Measurements from ENCODE around the gene UBXN2A.
"Not testable (repeated sequence)": the region's sequence is repeated elsewhere in the genome, so short reads cannot be mapped to it uniquely, and the experiment has no call there.

The UBXN2A gene

DNA sequence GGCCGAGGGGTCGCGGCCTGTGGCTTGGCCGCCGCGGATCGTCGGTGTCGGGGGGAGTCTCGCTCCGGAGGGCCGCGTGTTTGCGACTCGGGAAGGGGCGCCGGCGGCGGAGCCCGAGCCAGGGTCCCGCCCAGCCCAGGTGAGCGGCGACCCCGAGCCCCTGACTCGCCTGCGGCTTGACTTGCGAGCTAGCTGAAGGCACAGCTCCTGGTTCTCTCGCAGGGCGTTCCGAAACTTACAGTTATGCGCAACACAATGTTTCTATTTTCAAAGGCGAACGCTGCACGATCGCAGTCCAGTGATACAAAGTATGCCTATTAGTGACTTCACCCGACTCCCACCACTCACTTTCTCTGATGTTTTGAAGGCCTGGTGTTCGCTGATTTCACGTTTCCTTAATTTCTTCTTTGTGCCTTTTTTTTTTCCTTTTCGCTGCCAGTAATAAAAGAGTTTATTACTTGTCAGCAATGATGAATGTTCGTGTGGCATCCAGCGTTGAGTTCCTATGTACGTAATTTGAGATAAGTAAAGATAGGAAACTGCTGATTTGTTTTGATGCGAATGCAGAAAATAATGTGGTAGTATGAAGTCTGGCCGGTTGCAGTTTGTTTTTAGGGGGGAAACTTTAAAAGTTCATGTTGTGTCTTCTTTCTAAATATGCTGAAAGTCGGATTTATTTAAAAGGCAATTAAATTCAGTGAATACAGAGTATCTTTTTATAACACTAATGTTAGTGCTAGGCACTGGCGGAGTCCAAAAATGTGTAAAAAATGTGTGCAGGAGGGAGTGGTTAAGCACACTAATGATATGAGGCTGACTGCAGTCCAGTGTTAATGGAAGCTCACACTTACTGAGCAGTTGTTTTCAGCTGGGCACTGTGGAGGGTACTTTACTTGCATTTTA lies 706 bp downstream of the UBXN2A start:
- DNase-seq (ENCODE audit: low read depth in 2 of 2, low spot score in 1 of 2): no peak

DNA sequence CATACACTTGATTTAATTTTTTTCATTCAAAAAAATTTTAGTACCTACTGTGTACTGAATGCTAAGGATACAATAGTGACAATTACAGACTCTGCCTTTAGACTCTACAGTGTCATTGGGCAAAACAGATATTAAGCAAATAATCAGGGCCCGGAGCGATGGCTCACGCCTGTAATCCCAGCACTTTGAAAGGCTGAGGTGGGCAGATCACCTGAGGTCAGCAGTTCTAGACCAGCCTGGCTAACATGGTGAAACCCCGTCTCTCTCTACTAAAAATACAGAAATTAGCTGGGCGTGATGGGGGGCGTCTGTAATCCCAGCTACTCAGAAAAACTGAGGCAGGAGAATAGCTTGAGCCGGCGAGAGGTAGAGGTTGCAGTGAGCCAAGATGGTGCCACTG lies 1.4 kb downstream of the UBXN2A start:
- no peak for DNase-seq (ENCODE audit: low read depth in 2 of 2, low spot score in 1 of 2)

DNA sequence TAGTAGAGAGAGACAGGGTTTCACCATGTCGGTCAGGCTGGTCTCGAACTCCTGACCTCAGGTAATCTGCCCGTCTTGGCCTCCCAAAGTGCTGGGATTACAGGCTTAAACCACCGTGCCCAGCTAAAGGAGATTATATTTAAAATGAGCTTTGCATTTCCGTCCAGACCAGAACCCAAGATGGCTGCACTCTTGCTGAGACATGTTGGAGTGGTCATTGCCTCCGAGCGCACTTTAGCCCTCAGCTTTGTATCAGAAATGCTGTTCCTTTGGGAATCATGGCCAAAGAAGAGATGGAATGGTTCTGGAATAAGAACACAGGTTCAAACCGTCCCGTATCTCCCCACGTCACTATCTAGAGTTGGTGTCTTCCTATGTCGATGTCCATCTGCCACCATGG lies 3.4 kb downstream of the UBXN2A start:
- no peak for DNase-seq (ENCODE audit: low read depth in 2 of 2, low spot score in 1 of 2)

DNA sequence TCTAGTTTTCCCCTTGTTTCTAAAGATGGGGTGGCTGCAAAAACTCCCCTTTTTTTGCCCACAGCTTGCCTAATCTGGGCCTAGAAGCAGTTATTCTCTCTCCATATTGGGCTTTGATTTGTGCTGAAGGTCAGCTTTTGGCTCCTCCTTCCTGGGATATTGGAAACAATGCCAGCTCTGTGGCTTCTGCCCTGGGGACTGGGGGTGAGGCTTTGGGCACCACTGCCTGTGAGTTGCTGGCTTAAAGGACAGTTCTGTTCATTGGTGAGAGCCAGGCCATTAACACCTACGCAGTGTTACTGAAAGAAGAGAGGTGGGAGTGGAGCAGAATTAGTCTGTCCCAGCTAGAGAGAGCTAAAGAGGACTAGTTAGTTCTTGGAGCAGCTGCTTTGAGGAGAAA lies 4.3 kb downstream of the UBXN2A start:
- no peak for DNase-seq (ENCODE audit: low read depth in 2 of 2, low spot score in 1 of 2)

DNA sequence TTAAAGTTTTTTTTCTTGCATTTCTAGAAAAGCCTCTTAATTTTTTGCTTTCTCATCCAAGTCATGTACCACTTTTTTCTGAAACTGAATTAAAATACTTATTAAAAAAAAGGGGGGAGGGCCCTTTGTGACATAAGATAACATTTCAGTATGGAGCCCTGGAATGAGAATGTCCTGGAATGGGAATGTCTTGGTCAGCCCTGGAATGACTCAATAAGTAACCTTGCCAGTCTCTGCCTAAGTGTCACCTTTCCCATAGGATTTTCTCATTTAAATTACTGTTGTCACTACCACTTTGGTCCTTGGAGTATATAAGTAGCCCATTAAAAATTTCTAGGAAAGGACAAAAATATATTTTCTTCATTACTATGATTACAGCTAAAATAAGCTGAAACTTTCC lies 4.7 kb downstream of the UBXN2A start:
- DNase-seq (ENCODE audit: low read depth in 2 of 2, low spot score in 1 of 2): no peak

DNA sequence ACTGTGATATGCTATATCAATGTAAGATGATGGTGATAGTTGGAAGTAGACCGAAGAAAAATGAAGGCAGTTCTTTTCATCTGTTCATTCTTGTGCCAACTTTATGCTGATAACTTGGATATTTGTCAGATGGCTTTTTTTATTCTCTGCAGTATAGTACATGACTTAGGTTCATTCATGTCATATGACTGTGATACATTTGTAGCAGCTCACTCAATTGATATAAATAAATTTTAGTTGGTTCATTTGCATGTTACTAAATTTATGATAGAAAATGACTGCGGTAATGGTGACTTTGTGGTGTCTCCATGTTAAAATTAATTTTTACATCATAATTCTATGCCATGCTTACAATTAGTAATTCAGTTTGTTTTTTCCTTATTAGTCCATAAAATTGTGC lies 7.1 kb downstream of the UBXN2A start:
- DNase-seq (ENCODE audit: low read depth in 2 of 2, low spot score in 1 of 2): no peak

DNA sequence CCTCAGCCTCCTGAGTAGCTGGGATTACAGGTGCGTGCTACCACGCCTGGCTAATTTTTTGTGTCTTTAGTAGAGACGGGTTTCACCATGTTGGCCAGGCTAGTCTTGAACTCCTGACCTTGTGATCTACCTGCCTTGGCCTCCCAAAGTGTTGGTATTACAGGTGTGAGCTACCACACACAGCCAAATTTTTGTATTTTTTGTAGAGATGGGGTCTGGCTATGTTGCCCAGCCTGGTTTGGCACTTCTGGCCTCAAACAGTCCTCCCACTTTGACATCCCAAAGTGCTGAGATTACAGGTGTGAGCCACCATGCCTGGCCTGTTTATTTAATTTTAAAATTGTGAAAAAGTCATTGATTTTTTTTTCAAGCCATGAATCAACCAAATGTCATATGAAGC lies 12.3 kb downstream of the UBXN2A start:
- not testable (repeated sequence) for DNase-seq (ENCODE audit: low read depth in 2 of 2, low spot score in 1 of 2)

DNA sequence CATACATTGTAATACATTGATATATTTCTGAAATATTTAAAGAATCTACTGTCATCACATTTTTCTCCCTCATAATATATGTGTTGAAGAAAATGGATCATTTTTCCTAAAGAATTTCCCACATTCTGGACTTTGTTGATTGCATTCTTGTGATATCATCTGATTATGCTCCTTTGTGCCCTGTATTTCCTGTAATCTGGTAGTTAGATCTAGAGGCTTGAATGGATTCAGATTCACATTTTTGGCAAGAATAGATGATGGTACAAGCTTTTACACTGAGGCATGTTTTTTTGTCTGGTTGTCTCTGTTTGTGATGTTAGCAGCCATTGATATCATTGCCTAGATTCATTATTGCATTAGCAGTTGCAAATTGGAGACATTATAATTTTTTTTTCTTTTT lies 13.4 kb downstream of the UBXN2A start:
- DNase-seq (ENCODE audit: low read depth in 2 of 2, low spot score in 1 of 2): no peak

DNA sequence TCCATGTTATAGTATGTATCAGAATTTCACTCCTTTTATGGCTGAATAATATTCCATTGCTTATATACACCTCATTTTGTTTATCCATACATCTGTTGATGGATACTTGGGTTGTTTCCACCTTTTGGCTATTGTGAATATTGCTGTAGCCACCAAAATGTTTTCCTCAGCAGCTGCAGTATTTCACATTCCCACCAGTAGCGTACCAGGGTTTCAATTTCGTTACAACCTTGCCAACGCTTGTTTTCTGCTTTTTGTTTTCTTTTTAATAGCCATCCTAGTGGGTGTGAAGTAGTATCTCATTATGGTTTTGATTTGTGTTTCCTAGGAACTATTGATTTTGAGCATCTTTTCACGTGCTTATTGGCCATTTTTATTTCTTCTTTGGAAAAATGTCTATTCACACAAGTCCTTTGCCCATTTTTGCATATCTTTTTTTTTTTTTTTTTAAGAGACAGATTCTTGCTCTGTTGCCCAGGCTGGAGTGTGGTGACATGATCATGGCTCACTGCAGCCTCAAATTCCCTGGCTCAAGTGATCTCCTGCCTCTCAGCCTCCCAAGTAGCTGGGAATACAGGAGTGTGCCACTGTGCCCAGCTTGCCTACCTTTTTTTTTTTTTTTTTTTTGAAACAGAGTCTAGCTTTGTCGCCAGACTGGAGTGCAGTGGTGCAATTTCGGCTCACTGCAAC lies 14.2 kb downstream of the UBXN2A start:
- no peak for DNase-seq (ENCODE audit: low read depth in 2 of 2, low spot score in 1 of 2)

DNA sequence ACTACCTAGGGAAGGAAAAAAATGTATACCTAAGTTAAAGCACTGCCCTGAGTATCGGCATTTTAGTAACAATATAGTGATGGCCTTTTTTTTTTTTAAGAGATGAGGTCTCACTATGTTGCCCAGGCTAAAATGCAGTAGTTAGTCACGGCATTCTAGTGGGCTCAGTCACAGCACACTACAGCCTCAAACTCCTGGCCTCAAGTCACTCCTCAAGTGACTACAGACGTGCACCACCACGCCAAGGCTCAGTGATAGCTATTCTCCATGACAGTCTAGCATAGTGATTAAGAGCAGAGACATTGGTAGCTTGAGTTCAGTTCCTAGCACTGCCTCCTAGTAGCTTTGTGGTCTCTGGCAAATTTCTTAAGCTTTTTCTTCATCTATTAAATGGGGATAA lies 27.6 kb downstream of the UBXN2A start:
- no peak for DNase-seq (ENCODE audit: low read depth in 2 of 2, low spot score in 1 of 2)

DNA sequence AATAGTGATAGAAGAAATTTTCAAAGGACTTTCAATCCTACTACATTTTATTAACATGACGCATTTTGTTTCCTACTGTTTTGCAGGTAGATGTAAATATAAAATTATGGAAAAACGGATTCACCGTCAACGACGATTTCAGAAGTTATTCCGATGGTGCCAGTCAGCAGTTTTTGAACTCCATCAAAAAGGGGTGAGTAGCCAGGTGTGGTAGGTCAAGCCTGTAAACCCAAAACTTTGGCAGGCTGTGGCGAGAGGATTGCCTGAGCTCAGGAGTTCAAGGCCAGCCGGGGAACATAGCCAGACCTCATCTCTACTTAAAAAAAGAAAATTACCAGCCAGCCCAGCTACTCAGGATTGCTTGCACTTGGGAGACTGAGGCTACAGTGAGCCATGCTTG lies 36.6 kb downstream of the UBXN2A start:
- DNase-seq (ENCODE audit: low read depth in 2 of 2, low spot score in 1 of 2): no peak

DNA sequence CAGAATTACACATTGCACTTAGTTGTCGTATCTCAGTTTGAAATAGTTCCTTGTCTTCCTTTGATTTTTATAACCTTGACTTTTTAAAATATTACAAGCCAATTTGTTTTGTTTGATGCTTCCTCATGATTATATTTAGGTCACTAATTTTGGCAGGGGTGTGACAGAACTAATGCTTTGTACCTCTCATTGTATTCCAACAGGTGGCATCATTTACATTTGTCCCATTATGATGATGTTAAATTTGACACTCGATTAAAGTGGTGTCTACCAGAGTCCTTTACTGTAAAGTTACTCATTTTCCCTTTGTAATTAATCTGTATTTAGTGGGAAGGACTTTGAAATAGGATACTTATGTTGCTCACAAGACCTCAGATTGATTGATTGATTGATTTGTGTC lies 48.1 kb downstream of the UBXN2A start:
- no peak for DNase-seq (ENCODE audit: low read depth in 2 of 2, low spot score in 1 of 2)

DNA sequence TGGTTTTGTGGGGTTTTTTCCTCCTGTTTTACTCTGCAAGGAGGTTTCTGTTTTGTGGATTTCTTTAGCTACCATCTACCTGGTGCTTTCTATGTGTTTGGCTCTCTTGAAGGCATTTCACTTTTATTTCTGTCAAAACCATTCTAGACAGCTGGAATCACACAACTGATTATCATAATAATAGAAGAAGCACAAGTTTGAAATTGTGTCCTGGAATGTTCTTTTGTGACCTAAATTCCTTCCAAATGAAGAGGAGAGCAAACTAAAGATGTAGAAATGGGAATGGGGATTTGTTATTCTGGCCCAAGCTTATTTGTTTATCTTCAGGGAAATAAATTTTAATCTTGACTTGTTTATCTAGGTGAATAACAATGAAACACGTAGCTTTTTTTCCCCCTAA lies 52.7 kb downstream of the UBXN2A start:
- DNase-seq (ENCODE audit: low read depth in 2 of 2, low spot score in 1 of 2): no peak

DNA sequence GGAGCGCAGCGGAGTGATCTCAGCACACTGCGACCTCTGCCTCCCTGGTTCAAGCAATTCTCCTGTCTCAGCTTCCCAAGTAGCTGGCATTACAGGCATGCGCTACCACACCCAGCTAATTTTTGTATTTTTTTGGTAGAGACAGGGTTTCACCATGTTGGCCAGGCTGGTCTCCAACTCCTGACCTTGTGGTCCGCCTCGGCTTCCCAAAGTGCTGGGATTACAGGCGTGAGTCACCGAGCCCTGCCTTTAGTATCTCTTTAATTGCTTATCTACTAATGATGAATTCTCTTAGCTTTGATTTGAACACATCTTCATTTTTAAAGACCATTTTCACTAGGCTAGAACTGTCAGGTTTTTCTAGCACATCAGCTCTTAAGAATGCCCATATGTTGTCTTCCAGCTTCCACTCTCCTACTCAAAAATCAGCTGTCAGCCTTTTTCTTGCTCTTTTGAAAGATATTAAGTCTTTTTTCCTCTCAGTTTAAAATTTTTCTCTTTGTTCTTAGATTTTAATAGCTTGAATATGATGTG lies 53.5 kb downstream of the UBXN2A start:
- DNase-seq (ENCODE audit: low read depth in 2 of 2, low spot score in 1 of 2): no peak

DNA sequence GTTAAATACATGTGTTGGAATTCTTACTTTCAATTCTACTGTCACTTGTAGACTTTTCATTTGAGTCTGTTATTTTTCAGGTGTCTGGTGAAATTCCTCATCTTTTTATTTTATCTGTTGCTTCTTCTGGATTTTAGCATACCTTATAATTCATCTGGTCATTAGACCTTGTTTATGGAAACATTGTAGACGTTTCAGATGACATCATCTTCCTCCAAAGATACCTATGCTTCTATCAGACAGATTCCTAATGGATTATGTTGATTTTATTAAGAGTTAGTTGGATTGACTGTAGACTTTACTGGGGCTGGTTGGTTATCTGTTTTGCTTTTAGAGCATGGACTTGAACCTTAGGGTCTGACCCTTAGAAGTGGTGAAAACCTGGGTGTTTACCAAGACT lies 54.3 kb downstream of the UBXN2A start:
- DNase-seq (ENCODE audit: low read depth in 2 of 2, low spot score in 1 of 2): no peak

DNA sequence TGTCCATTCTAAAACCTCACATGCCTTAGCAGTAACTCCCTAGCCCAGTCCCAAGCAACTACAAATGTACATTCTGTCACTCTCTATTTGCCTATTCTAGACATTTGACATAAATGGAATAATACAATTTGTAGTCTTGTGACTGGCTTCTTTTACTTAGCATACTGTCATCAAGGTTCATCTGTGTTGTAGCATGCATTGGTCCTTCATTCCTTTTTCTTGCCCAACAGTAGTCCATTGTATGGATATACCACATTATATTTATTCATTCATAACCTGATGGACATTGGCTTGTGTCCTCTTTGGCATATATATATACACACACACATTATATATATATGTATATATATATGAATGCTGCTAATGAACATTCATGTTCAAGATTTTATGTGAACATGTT lies 67.4 kb downstream of the UBXN2A start:
- no peak for DNase-seq (ENCODE audit: low read depth in 2 of 2, low spot score in 1 of 2)

DNA sequence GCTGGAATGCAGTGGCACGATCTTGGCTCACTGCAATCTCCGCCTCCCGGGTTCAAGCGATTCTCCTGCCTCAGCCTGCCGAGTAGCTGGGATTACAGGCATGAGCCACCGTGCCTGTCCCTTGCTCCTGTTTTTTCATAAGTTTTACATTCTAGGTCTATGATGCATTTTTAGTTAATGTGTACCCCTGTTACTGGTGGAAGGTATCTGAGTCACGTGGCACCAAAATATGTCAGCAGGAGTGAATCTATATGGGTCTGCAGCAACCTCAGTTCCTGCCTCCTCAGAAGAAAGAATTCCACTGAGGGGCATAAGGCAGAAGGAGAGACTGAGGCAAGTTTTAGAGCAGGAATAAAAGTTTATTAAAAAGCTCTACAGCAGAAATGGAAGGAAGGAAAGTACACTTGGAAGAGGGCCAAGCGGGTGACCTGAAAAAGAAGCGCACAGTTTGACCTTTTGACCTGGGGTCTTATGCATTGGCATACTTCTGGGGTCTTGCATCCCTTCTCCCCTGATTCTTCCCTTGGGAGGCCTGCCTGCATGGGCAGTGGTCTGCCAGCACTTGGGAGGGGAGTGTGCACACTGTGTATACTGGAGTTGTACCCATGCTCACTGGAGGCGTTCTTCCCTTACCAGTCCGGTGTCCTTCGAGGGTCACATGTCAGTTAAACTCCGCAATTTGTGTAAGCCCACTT lies 68.6 kb downstream of the UBXN2A start:
- no peak for DNase-seq (ENCODE audit: low read depth in 2 of 2, low spot score in 1 of 2)

DNA sequence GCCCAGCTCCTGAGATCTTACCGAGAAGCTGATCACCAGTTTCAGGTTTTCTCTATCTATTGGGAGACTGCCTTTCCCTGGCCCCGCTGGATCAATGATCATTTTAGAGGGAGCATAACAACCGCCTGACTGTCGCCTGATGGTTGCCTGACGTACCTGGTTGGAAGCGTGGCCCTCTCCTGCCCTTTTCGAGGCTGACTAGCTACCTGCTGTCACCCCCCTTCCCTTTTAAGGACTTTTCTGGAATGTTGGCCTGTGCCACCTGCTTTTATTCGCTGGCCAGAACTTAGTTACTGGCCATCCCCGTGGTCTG lies 69.1 kb downstream of the UBXN2A start:
- no peak for DNase-seq (ENCODE audit: low read depth in 2 of 2, low spot score in 1 of 2)

DNA sequence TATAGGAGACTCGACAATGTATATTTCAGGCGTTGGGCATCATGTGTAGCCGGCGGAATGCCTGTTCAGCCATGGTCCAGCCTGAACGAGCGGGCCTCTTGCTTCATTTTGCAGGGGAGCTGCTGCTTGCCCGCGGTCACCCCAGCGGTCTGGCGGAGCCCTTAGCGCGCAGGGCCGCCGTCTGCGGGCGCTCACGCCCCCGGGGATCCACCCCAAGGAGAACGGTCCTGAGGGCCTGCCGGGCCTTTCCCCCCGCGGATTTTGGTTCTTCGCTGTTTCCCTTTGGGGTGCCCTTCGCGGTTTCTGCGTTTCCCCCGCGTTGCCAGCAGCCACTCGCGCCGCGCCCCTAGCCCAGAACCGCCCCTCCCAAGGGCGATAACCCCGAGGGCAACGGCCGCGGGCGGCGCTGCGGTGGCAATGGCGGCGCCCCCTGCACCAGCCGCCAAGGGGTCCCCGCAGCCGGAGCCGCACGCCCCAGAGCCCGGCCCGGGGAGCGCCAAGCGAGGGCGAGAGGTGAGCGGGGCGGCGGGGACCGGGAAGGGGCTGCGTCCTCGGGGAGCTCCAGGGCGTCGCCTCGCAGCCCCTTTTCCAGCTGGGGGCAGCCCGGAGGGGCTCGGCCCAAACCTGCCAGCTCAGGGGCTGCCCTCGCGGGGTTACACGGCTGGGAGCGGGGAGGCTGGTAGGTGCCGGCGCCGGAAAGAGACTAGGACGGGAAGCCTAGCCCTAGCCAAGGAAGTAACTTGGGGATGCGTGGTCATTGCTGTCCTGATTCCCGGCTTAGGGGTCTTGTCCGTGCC lies 69.6 kb downstream of the UBXN2A start, which contains the start of gene MFSD2B:
Gene MFSD2B (plus strand): TSS at position 406 of the 797 bp plus-strand sequence. CDS start 12 bp downstream, at position 418.
- DNase-seq (ENCODE audit: low read depth in 2 of 2, low spot score in 1 of 2): no peak

DNA sequence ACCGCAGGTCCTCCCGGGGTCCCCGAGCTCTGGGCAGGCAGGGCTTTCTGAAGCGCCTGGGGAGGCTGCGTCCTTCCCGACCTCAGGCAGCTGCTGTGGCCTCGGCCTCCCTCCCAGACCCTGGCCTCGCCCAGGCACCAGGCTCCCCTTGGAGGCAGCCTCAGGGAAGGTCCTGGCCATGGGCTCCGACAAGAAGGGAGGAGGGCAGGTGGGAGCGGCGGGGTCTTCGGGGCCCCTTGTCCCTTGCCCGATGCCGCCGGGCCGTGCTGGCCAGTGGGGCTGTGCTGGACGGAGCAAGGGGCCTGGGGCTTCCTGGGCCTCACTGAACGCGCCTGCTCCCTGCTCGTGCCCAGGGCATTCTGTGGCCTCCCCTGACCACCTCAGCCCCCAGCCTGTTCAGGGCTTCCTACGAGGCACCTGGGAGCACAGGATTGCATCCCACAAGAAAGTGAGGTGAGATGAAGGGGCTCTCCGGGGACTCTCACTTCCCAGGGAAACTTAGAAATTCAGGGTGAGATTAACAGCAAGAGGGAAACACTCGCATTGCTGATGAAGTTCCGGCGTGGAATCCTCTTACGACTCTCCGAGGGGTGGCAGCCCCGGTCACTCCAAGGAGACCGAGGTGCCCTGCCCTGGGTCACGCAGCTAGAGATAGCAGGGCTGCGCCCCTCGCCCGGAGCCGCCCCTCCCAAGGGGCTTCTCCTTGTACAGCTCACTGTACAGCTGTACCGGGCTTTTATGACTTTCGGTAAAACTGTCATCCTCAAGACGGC lies 70.4 kb downstream of the UBXN2A start:
- no peak for DNase-seq (ENCODE audit: low read depth in 2 of 2, low spot score in 1 of 2)
